Kidney (tissue), 14 donors: ENCODE data around the gene ZFAND3. TPM values are rescaled to one million over a fixed set of nuclear protein-coding genes. Genes with fewer than 3 reads are reported as not detected.

ENCODE experiments used
- DNase-seq, 5 donors: peaks; one replicate each; pipeline ENCODE4 v3.0.0-alpha.2; 2013 to 2020
- FAIRE-seq: peaks from 2 replicates; lab custom pipeline; 2012; peaks lifted over from hg19 to GRCh38; lab: Jason Lieb, UNC
- H3K27ac ChIP-seq, 2 donors: one replicate each; pipeline ENCODE4 v1.7.0; 2013; ENCODE audit warnings: low read depth in 2 of 2, low read length in 2 of 2, inconsistent platforms in 1 of 2
- H3K27me3 ChIP-seq: one replicate; pipeline ENCODE4 v1.7.1; 2013; ENCODE audit warnings: low read length, inconsistent platforms; ENCODE audit not compliant: control insufficient read depth, insufficient read depth
- H3K36me3 ChIP-seq, 3 donors: one replicate each; pipeline versions ENCODE4 v1.7.0 to v1.7.1; 2013; ENCODE audit warnings: low read length in 3 of 3, control low read depth in 1 of 3, inconsistent platforms in 1 of 3; ENCODE audit not compliant: insufficient read depth in 3 of 3, control insufficient read depth in 2 of 3
- H3K4me1 ChIP-seq, 3 donors: one replicate each; pipeline versions ENCODE4 v1.7.0 to v1.7.1; 2013; ENCODE audit warnings: low read length in 3 of 3, inconsistent platforms in 1 of 3, low read depth in 1 of 3; ENCODE audit not compliant: control insufficient read depth in 2 of 3, insufficient read depth in 2 of 3
- H3K4me3 ChIP-seq, 3 donors: one replicate each; pipeline versions ENCODE4 v1.7.0 to v1.8.1; 2013; ENCODE audit warnings: low read length in 3 of 3, control low read depth in 1 of 3, inconsistent platforms in 1 of 3
- H3K9ac ChIP-seq, 3 donors: one replicate each; pipeline versions ENCODE4 v1.7.0 to v1.7.1; 2013; ENCODE audit warnings: low read length in 3 of 3, control low read depth in 1 of 3, inconsistent platforms in 1 of 3
- H3K9me3 ChIP-seq, 3 donors: one replicate each; pipeline versions ENCODE4 v1.7.0 to v1.7.1; 2013; ENCODE audit warnings: low read length in 3 of 3, control low read depth in 1 of 3, inconsistent platforms in 1 of 3; ENCODE audit not compliant: control insufficient read depth in 2 of 3, insufficient read depth in 1 of 3
- CTCF ChIP-seq: IDR thresholded peaks from 3 replicates; pipeline ENCODE4 v1.5.1; 2012; ENCODE audit warnings: mild to moderate bottlenecking, moderate library complexity, borderline replicate concordance; ENCODE audit not compliant: insufficient read depth; ENCODE audit errors: extremely low read depth
- intact Hi-C: fragments of 100-400 bp; cut with DNase I; formaldehyde crosslinking; loops from one replicate; pipeline ENCODE4 v1.11.1; 2022
- polyA plus RNA-seq: library from polyadenylated mRNA; stranded (reverse); fragments of 350-450 nt; fragmentation: Illumina TruSeq; extraction: RNeasy Lipid Tissue Mini Kit (QIAGEN cat#74804); gene quantifications from one replicate; pipeline ENCODE4 v1.2.3, GENCODE V29; 2014; ENCODE audit warnings: low read depth, low replicate concordance; ENCODE audit not compliant: insufficient read depth
- total RNA-seq: library from RNA; stranded (reverse); fragmentation: NEBNext Ultra II Directional; extraction: Animal tissue kit (Norgen Biotek cat#: 25700); gene quantifications from one replicate; pipeline ENCODE4 v1.2.1, GENCODE V29; 2021
- donor health status: control.
- donor health status: control.
- donor health status: control.
- donor health status: control.
- donor health status: control.
- donor health status: DM: yes; HTN: yes; CAD: no.
- donor health status: Normal renal cell carcinoma (clear cell type).

Gene ZFAND3
- total and polyA plus RNA-seq, 2 donors from 2014 or later: 44.6 to 104 TPM

- H3K4me3 ChIP-seq: no peak overlapping the region
- no peak for TF ChIP-seq CTCF
- no peaks in the 10 kb centered on the region for H3K27me3 ChIP-seq
- H3K27ac ChIP-seq: no peak overlapping the region
- H3K4me1 ChIP-seq: peaks cover 0 to 11% (median 2%) of the 10 kb centered on the region in 3 donors
- DNase-seq (no peak), FAIRE-seq (no peak)
- intact Hi-C loops: no loop called here
- H3K36me3 ChIP-seq: no peaks in the 10 kb centered on the region
- no peaks in the 10 kb centered on the region for H3K9me3 ChIP-seq
- no peak overlapping the region for H3K9ac ChIP-seq
Measured at GRCh38 chr6:37926661-37927060, 107.1 kb downstream of the ZFAND3 start.

- Histone ChIP-seq H3K27ac (no peak overlapping the region), H3K36me3 (no peaks in the 10 kb centered on the region), H3K27me3 (no peaks in the 10 kb centered on the region), H3K4me1 (peaks cover 0 to 11% (median 2%) of the 10 kb centered on the region in 3 donors), H3K4me3 (no peak overlapping the region), H3K9ac (no peak overlapping the region), H3K9me3 (no peaks in the 10 kb centered on the region)
- FAIRE-seq: no peak
- intact Hi-C loops: no loop called here
- TF ChIP-seq CTCF: no peak
- no peak for DNase-seq
Measured at GRCh38 chr6:37928217-37928616, 108.7 kb downstream of the ZFAND3 start.

- intact Hi-C loops: no loop called here
- FAIRE-seq: peak; percentile 35
- Histone ChIP-seq H3K4me1 (peaks cover 0 to 11% (median 2%) of the 10 kb centered on the region in 3 donors), H3K9ac (no peak overlapping the region), H3K27ac (peak overlapping the region in 1 of 2 donors; percentile 14), H3K27me3 (no peaks in the 10 kb centered on the region), H3K36me3 (no peaks in the 10 kb centered on the region), H3K4me3 (no peak overlapping the region), H3K9me3 (no peaks in the 10 kb centered on the region)
- no peak for TF ChIP-seq CTCF
- no peak for DNase-seq
Measured at GRCh38 chr6:37930288-37930971, 110.9 kb downstream of the ZFAND3 start.

- FAIRE-seq (no peak), DNase-seq (no peak)
- Histone ChIP-seq H3K4me1 (peaks cover 0 to 14% (median 2%) of the 10 kb centered on the region in 3 donors), H3K4me3 (no peak overlapping the region), H3K27me3 (no peaks in the 10 kb centered on the region), H3K9me3 (no peaks in the 10 kb centered on the region), H3K27ac (no peak overlapping the region), H3K36me3 (no peaks in the 10 kb centered on the region), H3K9ac (no peak overlapping the region)
- TF ChIP-seq CTCF: no peak
- intact Hi-C loops: no loop called here
Measured at GRCh38 chr6:37931066-37931465, 111.5 kb downstream of the ZFAND3 start.
